Ascending aorta (tissue), 2 donors: ENCODE results near the gene HSPG2. TPM values are rescaled to one million over a fixed set of nuclear protein-coding genes. Genes with fewer than 3 reads are reported as not detected.
"Not testable (repeated sequence)": the region's sequence is repeated elsewhere in the genome, so short reads cannot be mapped to it uniquely, and the experiment has no call there.

Experiments
- DNase-seq, 2 donors: peaks; one replicate each; pipeline ENCODE4 v3.0.0-alpha.2; 2019; ENCODE audit warnings: low spot score in 2 of 2
- H3K27ac ChIP-seq, 2 donors: fragments of 200-600 bp; sonication (generic); one replicate each; pipeline ENCODE4 v1.5.1; 2016 to 2017; ENCODE audit warnings: mild to moderate bottlenecking in 1 of 2
- H3K27me3 ChIP-seq: fragments of 200-600 bp; sonication (generic); one replicate; pipeline ENCODE4 v1.5.1; 2017
- H3K36me3 ChIP-seq, 2 donors: fragments of 200-600 bp; sonication (generic); one replicate each; pipeline ENCODE4 v1.5.1; 2016
- H3K4me1 ChIP-seq, 2 donors: fragments of 200-600 bp; sonication (generic); one replicate each; pipeline ENCODE4 v1.5.1; 2016 to 2017; ENCODE audit warnings: mild to moderate bottlenecking in 1 of 2
- H3K4me3 ChIP-seq, 2 donors: fragments of 200-600 bp; sonication (generic); one replicate each; pipeline ENCODE4 v1.5.1; 2016 to 2017; ENCODE audit warnings: mild to moderate bottlenecking in 1 of 2
- H3K9me3 ChIP-seq, 2 donors: fragments of 200-600 bp; sonication (generic); one replicate each; pipeline ENCODE4 v1.5.1; 2016
- CTCF ChIP-seq, 3 experiments: fragments of 200-600 bp in 2 of 3; fragments of 450-650 bp in 1 of 3; sonication (generic) in 2 of 3; IDR thresholded peaks; one replicate each; pipeline ENCODE4 v1.5.1; 2016 to 2019; ENCODE audit warnings: antibody characterized with exemption in 3 of 3, mild to moderate bottlenecking in 1 of 3, moderate library complexity in 1 of 3
- intact Hi-C: fragments of 100-400 bp; cut with DNase I; formaldehyde crosslinking; loops from one replicate; pipeline ENCODE4 v1.15.1; 2023
- total RNA-seq: library from RNA; depleted of rRNA; stranded (reverse); fragments of >200 nt; gene quantifications from one replicate; pipeline ENCODE4 v1.1.0, GENCODE V29; 2016

Gene HSPG2
- 1,294 TPM for total RNA-seq

GRCh38 chr1:21937034-21937371, at the start of gene HSPG2:
TSS of gene HSPG2 (minus strand) at chr1:21937310. CDS start at chr1:21937217, 93 bp downstream.
- Histone ChIP-seq H3K27me3 (no peaks in the 10 kb centered on the region), H3K27ac (peak within 1 kb of the TSS; percentile 96 to 98), H3K4me3 (peak within 1 kb of the TSS; percentile 75 to 95), H3K4me1 (peaks cover 21 to 65% of the 10 kb centered on the region in 2 donors), H3K9me3 (no peaks in the 10 kb centered on the region), H3K36me3 (no peaks in the 10 kb centered on the region)
- intact Hi-C loops, result loop anchor here (2.0 to 10.0 kb wide), 2 partner anchors 38 to 602 kb away; no protein-coding TSS in a partner anchor
- no peak for DNase-seq
- no peak for TF ChIP-seq CTCF (IDR thresholded peaks at IDR 0.05)

- H3K36me3 ChIP-seq, H3K27me3 ChIP-seq, intact Hi-C loops, H3K4me1 ChIP-seq, H3K4me3 ChIP-seq, H3K9me3 ChIP-seq, DNase-seq, H3K27ac ChIP-seq: not testable (repeated sequence)
Measured at GRCh38 chr1:21986386-21986785, 49.3 kb upstream of the HSPG2 start.

GRCh38 chr1:21985893-21986292, 48.8 kb upstream of the HSPG2 start:
- H3K27ac ChIP-seq, DNase-seq, H3K27me3 ChIP-seq, H3K9me3 ChIP-seq, H3K4me3 ChIP-seq, H3K36me3 ChIP-seq, H3K4me1 ChIP-seq, intact Hi-C loops: not testable (repeated sequence)

- intact Hi-C loops, H3K9me3 ChIP-seq, H3K27ac ChIP-seq, H3K4me1 ChIP-seq, H3K4me3 ChIP-seq, DNase-seq, H3K36me3 ChIP-seq, H3K27me3 ChIP-seq: not testable (repeated sequence)
Measured at GRCh38 chr1:21983539-21983938, 46.4 kb upstream of the HSPG2 start.

- H3K9me3 ChIP-seq, H3K27me3 ChIP-seq, H3K36me3 ChIP-seq, H3K27ac ChIP-seq, H3K4me3 ChIP-seq, DNase-seq, H3K4me1 ChIP-seq, intact Hi-C loops: not testable (repeated sequence)
Measured at GRCh38 chr1:21982122-21982521, 45.0 kb upstream of the HSPG2 start.

- H3K36me3 ChIP-seq, intact Hi-C loops, H3K27ac ChIP-seq, H3K4me3 ChIP-seq, H3K4me1 ChIP-seq, DNase-seq, H3K9me3 ChIP-seq, H3K27me3 ChIP-seq: not testable (repeated sequence)
Measured at GRCh38 chr1:21981253-21981652, 44.1 kb upstream of the HSPG2 start.

- H3K4me3 ChIP-seq, H3K4me1 ChIP-seq, H3K27me3 ChIP-seq, DNase-seq, intact Hi-C loops, H3K27ac ChIP-seq, H3K36me3 ChIP-seq, H3K9me3 ChIP-seq: not testable (repeated sequence)
Measured at GRCh38 chr1:21980515-21981220, 43.6 kb upstream of the HSPG2 start.

- H3K27ac ChIP-seq, H3K27me3 ChIP-seq, DNase-seq, H3K9me3 ChIP-seq, H3K4me1 ChIP-seq, intact Hi-C loops, H3K4me3 ChIP-seq, H3K36me3 ChIP-seq: not testable (repeated sequence)
Measured at GRCh38 chr1:21978209-21978608, 41.1 kb upstream of the HSPG2 start.

GRCh38 chr1:21976703-21977239, 39.7 kb upstream of the HSPG2 start, which contains the start of gene CELA3B:
TSS of gene CELA3B (plus strand) at chr1:21977022. CDS start at chr1:21977040, 18 bp downstream.
- H3K9me3 ChIP-seq, H3K27ac ChIP-seq, intact Hi-C loops, H3K27me3 ChIP-seq, H3K4me1 ChIP-seq, H3K36me3 ChIP-seq, H3K4me3 ChIP-seq, DNase-seq: not testable (repeated sequence)

- H3K9me3 ChIP-seq, intact Hi-C loops, DNase-seq, H3K27me3 ChIP-seq, H3K27ac ChIP-seq, H3K4me3 ChIP-seq, H3K36me3 ChIP-seq, H3K4me1 ChIP-seq: not testable (repeated sequence)
Measured at GRCh38 chr1:21975296-21975695, 38.2 kb upstream of the HSPG2 start.

- intact Hi-C loops, H3K4me3 ChIP-seq, H3K27me3 ChIP-seq, H3K4me1 ChIP-seq, H3K36me3 ChIP-seq, DNase-seq, H3K9me3 ChIP-seq, H3K27ac ChIP-seq: not testable (repeated sequence)
Measured at GRCh38 chr1:21974699-21975098, 37.6 kb upstream of the HSPG2 start.

GRCh38 chr1:21973948-21974347, 36.8 kb upstream of the HSPG2 start:
- H3K27ac ChIP-seq, H3K4me1 ChIP-seq, H3K9me3 ChIP-seq, H3K4me3 ChIP-seq, intact Hi-C loops, H3K27me3 ChIP-seq, H3K36me3 ChIP-seq, DNase-seq: not testable (repeated sequence)

- H3K4me1 ChIP-seq, H3K36me3 ChIP-seq, H3K27ac ChIP-seq, H3K9me3 ChIP-seq, H3K4me3 ChIP-seq, intact Hi-C loops, DNase-seq, H3K27me3 ChIP-seq: not testable (repeated sequence)
Measured at GRCh38 chr1:21972973-21973441, 35.9 kb upstream of the HSPG2 start.
